ENCODE data around the gene PADI1.
A peak's percentile ranks its signal among the peaks of the same experiment; 100 is the strongest.

Gene PADI1

GRCh38 chr1:17198476-17199258 lies 6.3 kb upstream of the PADI1 start:
- no peak for DNase-seq (ENCODE audit: low read depth)

GRCh38 chr1:17199267-17200044 lies 5.5 kb upstream of the PADI1 start:
- DNase-seq (ENCODE audit: low read depth): no peak

- DNase-seq (ENCODE audit: low read depth): no peak
These were observed 4.7 kb upstream of the PADI1 start for GRCh38 chr1:17200246-17200645.

- no peak for DNase-seq (ENCODE audit: low read depth)
These were observed 4.2 kb upstream of the PADI1 start for GRCh38 chr1:17200756-17201155.

- DNase-seq (ENCODE audit: low read depth): no peak
These were observed 3.5 kb upstream of the PADI1 start for GRCh38 chr1:17201201-17202021.

GRCh38 chr1:17205652-17206051 lies 724 bp downstream of the PADI1 start:
- DNase-seq (ENCODE audit: low read depth): no peak

- DNase-seq (ENCODE audit: low read depth): no peak
These were observed 1.3 kb downstream of the PADI1 start for GRCh38 chr1:17206196-17206595.

- no peak for DNase-seq (ENCODE audit: low read depth)
These were observed 2.1 kb downstream of the PADI1 start for GRCh38 chr1:17207046-17207445.

GRCh38 chr1:17207540-17207939 lies 2.6 kb downstream of the PADI1 start:
- no peak for DNase-seq (ENCODE audit: low read depth)

GRCh38 chr1:17207966-17208418 lies 3.1 kb downstream of the PADI1 start:
- DNase-seq (ENCODE audit: low read depth): peak; percentile 47

- no peak for DNase-seq (ENCODE audit: low read depth)
These were observed 3.6 kb downstream of the PADI1 start for GRCh38 chr1:17208546-17208945.

GRCh38 chr1:17209430-17209829 lies 4.5 kb downstream of the PADI1 start:
- no peak for DNase-seq (ENCODE audit: low read depth)

- no peak for DNase-seq (ENCODE audit: low read depth)
These were observed 5.2 kb downstream of the PADI1 start for GRCh38 chr1:17210176-17210575.

GRCh38 chr1:17211377-17211776 lies 6.4 kb downstream of the PADI1 start:
- no peak for DNase-seq (ENCODE audit: low read depth)

- no peak for DNase-seq (ENCODE audit: low read depth)
These were observed 7.1 kb downstream of the PADI1 start for GRCh38 chr1:17212009-17212408.

- peak; percentile 65 for DNase-seq (ENCODE audit: low read depth)
These were observed 7.7 kb downstream of the PADI1 start for GRCh38 chr1:17212487-17213121.

- no peak for DNase-seq (ENCODE audit: low read depth)
These were observed 8.3 kb downstream of the PADI1 start for GRCh38 chr1:17213148-17213781.

GRCh38 chr1:17213782-17214148 lies 8.8 kb downstream of the PADI1 start:
- no peak for DNase-seq (ENCODE audit: low read depth)

- no peak for DNase-seq (ENCODE audit: low read depth)
These were observed 10.1 kb downstream of the PADI1 start for GRCh38 chr1:17214876-17215544.

GRCh38 chr1:17215545-17215890 lies 10.6 kb downstream of the PADI1 start:
- DNase-seq (ENCODE audit: low read depth): no peak

GRCh38 chr1:17216078-17216477 lies 11.2 kb downstream of the PADI1 start:
- no peak for DNase-seq (ENCODE audit: low read depth)

Measured in stimulated activated CD8-positive, alpha-beta memory T cell treated with anti-CD3 and anti-CD28 coated beads, Interleukin-4, amount 100 ng/mL, for 24 hours (primary cell).